HG02938 (cell line): ENCODE measurements around the gene NUF2.

Source experiments
- ATAC-seq: cut with Tn5 transposase; IDR thresholded peaks from one replicate; pipeline ENCODE4 v1.9.1; 2021; ENCODE audit warnings: mild to moderate bottlenecking, moderate library complexity; ENCODE audit not compliant: unreplicated experiment

Gene NUF2

GRCh38 chr1:163399976-163400601 is 78.3 kb downstream of the NUF2 start:
- no peak for ATAC-seq

GRCh38 chr1:163401211-163401610 is 79.5 kb downstream of the NUF2 start:
- no peak for ATAC-seq
